HG03066 (cell line): ENCODE results near the gene PLA2G4E.

ENCODE experiments used
- ATAC-seq: cut with Tn5 transposase; IDR thresholded peaks from one replicate; pipeline ENCODE4 v1.9.1; 2021; ENCODE audit warnings: low read depth; ENCODE audit not compliant: unreplicated experiment

PLA2G4E gene

DNA sequence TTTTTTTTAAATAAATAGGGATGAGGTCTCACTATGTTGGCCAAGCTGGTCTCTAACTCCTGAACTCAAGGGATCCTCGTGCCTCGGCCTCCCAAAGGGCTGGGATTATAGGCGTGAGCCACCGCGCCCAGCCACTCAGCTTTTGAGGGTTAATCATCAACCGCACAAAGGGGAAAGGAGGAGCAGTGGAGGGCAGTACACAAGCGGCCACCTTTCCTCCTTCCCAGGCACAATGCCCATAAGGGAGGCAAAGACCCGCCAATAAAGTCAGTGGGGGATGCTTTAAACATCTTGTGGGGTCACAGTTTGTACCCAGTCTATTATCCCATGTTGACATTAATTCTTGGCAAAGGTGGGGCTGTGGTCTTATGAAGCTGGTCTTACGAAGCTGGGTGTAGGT, 80.9 kb downstream of the PLA2G4E start:
- ATAC-seq = no peak

DNA sequence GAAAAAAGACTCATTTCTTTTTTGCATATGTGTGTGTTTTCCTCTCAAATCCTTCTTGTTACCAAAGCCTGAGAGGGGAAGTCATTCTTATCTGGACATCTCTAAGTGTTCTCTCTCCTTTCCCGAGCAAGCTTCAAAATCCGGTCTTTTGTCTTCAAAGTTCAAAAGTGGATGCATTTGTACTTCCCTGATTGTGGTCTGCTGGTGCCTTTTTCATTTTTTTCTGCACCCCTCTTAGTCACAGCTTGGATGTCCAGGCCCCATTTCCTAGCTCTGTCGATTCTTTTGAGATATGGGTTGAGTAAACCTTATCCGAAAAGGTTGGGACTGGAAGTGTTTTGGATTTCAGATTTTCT, 83.3 kb downstream of the PLA2G4E start:
- no peak for ATAC-seq

DNA sequence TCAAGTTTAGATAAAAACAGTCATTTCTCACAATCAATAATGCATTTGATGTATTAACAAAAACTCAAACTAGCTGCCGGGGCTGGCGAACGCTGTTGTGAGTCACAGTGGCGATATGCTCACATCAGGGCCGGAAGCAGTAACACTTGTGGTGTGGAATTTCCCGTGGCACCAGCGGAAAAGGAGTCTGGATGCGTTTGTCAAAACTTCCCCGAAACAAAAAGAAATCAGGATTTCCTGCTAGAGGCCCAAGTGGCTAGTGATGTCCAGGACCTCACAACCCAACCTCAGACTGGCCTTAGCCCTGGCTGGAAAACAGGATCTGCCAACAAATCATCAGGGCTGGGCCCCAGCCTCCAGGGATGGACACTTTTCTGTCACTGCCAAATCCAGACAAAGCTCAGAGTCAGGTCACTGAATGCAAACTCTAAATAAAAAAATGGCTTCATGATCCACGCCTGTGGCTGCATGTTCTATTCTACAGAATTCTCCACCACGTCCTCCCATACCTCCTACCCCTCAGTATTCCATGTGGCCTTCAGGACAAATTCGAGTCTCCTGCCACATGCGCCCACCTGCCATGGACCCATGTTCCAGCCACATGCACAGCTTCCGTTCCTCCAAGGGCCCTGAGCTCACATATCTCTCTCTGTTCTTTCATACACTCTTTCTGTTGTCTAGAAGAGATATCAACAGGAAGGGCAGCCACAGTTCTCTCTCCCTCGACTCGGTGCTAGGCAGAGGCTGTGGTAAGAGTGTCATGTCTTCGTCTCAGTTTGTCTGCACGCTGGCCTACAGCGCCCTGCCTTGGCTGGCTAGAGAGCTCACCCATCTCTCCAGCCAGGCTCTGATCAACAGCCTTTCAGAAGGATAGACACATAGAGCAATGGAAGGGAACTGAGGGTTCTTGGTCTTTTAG, 83.9 kb downstream of the PLA2G4E start:
- ATAC-seq = no peak

DNA sequence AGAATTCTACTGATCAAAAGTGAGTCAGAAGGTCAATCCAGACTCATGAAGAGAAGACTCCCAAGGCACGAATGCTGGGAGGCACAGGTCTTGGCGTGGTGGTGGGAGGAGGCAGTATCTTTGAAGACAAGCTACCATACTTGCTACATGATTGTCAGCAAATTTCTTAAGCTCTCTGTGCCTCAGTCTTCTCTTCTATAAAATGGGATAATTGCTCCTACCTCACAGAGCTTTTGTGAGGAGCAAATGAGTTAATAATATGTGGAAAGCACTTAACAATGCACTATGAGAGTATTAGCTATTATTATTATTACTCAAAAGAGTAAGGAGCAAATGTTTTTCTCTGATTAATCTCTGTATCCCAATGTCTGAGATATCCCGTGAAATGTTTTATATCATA, 84.7 kb downstream of the PLA2G4E start:
- ATAC-seq = no peak

DNA sequence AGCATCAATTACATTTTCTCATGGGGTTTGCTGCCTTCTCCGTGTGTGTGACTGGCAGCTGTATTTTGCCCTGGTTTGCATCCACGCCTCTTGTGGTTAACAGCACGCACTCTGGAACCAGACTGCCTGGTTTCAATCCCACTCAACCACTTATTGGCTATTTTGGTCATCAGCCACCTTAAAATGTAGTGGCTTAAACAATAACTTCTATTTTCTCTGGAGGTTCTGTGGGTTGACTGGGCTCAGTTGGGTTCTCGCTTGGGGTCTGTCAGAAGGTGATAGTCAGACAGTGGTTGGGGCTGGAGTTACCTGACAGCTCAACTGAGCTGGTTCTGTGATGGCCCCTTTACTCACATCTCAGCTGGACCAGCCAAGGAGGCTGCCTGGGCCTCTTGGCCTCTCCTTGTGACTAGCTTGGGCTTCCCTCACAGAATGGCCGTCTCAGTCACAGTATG, 85.2 kb downstream of the PLA2G4E start:
- ATAC-seq = peak; percentile 61

DNA sequence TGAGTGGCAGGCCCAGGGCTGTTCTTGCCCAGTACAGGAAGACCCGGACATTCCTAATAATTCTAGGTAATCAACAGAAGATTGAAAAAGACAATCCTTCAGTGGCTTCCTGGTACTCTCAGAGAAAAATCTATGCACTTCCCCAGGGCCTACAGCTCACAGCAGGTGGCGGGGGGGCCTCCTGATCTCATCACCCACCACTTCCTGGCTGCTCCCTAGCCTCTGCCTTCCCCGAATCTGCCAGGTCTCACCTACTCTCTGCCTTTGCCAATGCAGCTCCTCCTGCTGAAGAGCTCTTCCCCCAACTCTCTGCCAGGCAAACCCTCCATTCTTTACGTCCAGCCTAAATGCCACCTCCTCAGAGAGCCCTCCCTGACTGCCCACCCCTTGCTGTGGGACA, 86.0 kb downstream of the PLA2G4E start:
- no peak for ATAC-seq

DNA sequence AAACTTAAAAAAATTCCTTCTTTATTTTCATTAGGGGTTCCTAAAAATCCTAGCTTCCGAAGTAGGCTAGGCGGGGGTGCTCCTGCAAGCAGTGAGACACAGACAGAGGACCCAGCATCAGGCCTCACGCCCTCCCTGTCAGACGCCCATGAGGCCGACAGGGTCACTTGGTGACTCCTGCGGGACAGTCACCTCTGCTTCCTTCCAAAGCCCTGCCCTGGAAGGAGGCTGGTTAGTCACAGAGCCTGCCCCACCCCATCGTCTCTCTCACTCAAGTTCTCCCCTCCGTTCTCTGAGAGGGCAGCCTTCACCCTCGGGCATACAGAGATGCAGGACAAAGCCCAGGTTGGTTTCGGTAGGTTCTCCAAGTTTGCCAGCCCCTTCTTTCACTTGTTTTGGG, 87.1 kb downstream of the PLA2G4E start:
- no peak for ATAC-seq

DNA sequence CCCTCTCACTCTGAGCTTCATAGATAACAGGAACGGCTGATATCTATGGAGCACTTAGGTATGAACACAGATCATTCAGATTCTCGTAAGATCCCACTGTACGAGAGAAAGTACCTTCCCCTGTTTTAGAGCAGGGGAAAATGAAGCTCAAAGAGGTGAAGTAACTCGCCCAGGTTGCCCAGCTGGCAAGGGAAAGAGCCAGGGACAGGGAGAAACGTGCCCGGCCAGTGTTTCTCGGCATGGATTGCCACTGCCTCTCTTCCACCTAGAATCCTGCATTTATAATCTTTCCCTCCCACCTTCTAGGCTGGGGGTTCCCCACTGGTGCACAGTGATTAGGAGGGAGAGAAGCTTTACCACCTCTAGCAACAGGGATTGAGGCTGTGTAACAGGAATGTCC, 87.5 kb downstream of the PLA2G4E start:
- ATAC-seq = no peak

DNA sequence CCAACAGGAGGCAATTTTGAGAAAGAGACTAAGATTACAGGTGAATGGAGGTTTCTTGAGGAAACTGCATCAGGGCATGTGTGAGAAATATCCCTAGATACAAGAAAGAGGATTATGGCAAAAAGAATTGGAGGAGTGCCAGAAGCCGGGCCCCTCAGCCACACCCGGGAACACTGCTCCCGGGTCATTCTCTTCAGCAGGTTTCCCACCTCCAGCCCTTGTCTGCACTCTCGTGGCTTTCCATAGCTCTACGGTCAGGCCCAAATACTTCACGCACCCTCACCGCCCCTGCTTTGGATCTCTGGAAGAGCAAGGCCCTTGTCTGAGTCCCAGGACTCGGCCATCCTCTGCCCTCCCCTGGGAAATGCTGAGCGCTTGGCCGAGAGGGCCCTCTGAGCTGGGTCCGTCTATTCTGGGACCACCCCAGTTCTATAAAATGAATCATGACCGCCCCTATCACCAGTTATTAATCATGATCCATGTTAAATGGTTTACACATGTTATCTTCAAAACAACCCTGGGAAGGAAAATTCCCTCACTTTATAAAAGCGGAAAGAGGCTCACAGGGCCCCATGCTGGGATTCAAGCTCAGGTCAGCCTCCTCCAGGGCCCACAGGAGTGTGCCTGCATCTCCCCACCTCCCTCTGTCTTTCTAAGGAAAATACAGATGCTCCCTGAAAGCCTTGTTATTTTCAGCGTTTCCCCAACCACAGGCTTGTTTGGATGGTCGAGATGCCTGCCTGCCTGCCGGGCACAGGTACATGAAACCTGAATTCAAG, 88.1 kb downstream of the PLA2G4E start:
- ATAC-seq = no peak

DNA sequence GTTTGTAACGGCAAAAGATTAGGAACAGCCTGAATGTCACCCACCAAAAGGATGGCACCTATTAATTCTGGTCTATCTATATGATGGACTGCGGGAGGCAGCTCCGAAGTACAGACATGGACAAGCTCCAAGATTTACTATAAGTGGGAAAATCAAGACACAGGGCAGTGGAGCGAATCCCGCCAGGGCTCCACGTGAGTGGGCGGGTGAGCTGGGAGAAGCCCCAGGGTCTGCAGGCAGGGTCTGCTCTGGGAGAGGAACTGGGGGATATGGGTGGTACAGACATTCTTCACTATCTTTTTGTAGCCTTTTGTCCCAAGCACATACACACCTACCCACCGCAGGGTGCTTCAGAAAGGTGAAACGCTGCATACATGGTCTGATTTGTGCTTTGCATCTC, 88.7 kb downstream of the PLA2G4E start:
- no peak for ATAC-seq
